Neural cell (in vitro differentiated cells): Measurements from ENCODE around the gene GALNT10.

Source experiments
- CTCF ChIP-seq: fragments of 450-650 bp; IDR thresholded peaks from 2 replicates; pipeline ENCODE4 v1.5.1; 2014; ENCODE audit warnings: antibody characterized with exemption, mild to moderate bottlenecking, moderate library complexity; ENCODE audit not compliant: poor library complexity, severe bottlenecking
- EP300 ChIP-seq: fragments of 450-650 bp; conservative IDR thresholded peaks from 2 replicates; pipeline ENCODE4 v1.6.1; 2014; ENCODE audit warnings: antibody characterized with exemption, mild to moderate bottlenecking, moderate library complexity; ENCODE audit not compliant: poor library complexity, severe bottlenecking
- EZH2 ChIP-seq: fragments of 200-600, 300-800 bp; shearing (Covaris generic), sonication (generic); IDR thresholded peaks from 2 replicates; pipeline ENCODE4 v1.6.1; 2014; ENCODE audit warnings: antibody characterized with exemption, low read length, borderline replicate concordance, mild to moderate bottlenecking; ENCODE audit not compliant: insufficient read depth, poor library complexity, severe bottlenecking
- RAD21 ChIP-seq: fragments of 450-650 bp; conservative IDR thresholded peaks from 2 replicates; pipeline ENCODE4 v1.6.1; 2014; ENCODE audit warnings: antibody characterized with exemption, mild to moderate bottlenecking, moderate library complexity
- SMC3 ChIP-seq: fragments of 450-650 bp; conservative IDR thresholded peaks from 2 replicates; pipeline ENCODE4 v1.6.1; 2014; ENCODE audit warnings: antibody characterized with exemption, mild to moderate bottlenecking, moderate library complexity; ENCODE audit not compliant: poor library complexity
- TAF1 ChIP-seq: IDR thresholded peaks from 2 replicates; pipeline ENCODE4 v1.6.1; 2012; ENCODE audit warnings: low read depth

GRCh38 chr5:154386952-154387629, 196.6 kb downstream of the GALNT10 start:
- TF ChIP-seq EZH2, result no peak
- no peak for TF ChIP-seq RAD21
- TF ChIP-seq CTCF, result no peak
- no peak for TF ChIP-seq SMC3
- TF ChIP-seq TAF1, result no peak
- no peak for TF ChIP-seq EP300
